NCI-H1105 (cell line): Measurements from ENCODE around the gene DERA.
A peak's percentile ranks its signal among the peaks of the same experiment; 100 is the strongest.
"Not testable (repeated sequence)": the region's sequence is repeated elsewhere in the genome, so short reads cannot be mapped to it uniquely, and the experiment has no call there.

Experiments
- DNase-seq: peaks from one replicate; lab custom pipeline; 2025; lab: John Stamatoyannopoulos, UW

The DERA gene

DNA sequence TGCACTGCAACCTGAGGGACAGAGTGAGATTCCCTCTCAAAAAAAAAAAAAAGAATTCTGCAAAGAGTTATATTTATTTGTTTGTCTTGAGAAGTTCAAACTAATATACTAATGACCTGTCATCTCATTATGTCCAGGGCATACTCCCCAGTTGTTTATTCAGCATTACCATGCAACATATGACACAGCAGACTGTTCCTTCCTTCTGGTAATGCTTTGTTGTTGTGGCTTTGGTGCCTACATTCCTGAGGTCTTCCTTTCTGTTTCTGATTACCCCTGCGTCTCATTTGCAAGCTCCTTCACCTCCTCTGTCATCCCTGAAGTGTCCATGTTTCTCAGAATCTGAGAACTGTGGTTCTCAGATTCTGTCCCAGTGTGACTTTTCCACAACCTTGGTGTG is 55.3 kb downstream of the DERA start:
- DNase-seq: no peak

DNA sequence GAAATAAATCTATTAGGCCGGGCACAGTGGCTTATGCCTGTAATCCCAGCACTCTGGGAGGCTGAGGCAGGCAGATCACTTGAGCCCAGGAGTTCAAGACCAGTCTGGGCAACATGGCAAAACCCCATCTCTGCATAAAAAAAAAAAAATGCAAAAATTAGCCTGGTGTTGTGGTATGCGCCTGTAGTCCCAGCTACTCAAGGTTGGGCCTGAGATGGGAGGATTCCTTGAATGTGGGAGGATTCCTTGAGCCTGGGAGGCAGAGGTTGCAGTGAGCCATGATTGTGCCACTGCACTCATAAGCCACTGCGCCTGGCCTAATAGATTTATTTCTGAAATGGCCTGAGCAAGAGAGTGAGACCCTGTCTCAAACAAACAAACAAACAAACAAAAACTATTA is 55.9 kb downstream of the DERA start:
- DNase-seq: not testable (repeated sequence)

DNA sequence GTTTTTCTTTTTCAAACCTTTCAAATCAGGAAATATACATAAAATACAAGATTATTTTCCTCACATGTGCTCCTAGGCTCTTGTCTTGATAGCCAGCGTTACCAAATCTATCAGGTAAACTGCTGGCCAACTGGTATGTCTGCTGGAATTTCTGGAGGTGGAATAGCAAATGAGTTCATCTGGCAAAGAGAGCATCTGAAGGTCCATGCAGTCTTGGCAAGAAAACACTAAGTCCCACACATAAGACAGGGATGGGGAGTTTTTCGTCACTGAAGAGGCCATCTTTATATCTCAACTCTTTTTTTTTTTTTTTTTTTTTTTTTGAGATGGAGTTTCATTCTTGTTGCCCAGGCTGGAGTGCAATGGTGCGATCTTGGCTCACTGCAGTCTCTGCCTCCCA is 60.1 kb downstream of the DERA start:
- DNase-seq: no peak

DNA sequence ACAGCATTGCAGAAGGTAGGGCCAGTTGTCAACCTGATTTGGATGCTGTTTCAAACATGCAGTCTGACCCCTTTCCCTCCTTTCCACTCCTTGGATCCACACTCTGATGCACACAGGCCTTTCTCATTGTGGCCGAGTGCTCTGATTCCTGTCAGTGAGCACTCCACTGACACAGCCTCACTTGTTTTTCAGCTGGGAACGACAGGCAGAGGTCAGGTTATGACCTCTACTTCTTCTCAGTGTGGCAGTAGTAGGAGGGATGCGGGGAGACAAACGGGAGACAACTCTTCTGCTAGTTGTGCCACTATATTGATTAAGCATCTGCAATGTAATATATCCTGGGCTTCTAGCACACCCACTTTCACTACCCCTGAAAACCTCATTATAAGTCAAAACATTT is 61.8 kb downstream of the DERA start:
- no peak for DNase-seq

DNA sequence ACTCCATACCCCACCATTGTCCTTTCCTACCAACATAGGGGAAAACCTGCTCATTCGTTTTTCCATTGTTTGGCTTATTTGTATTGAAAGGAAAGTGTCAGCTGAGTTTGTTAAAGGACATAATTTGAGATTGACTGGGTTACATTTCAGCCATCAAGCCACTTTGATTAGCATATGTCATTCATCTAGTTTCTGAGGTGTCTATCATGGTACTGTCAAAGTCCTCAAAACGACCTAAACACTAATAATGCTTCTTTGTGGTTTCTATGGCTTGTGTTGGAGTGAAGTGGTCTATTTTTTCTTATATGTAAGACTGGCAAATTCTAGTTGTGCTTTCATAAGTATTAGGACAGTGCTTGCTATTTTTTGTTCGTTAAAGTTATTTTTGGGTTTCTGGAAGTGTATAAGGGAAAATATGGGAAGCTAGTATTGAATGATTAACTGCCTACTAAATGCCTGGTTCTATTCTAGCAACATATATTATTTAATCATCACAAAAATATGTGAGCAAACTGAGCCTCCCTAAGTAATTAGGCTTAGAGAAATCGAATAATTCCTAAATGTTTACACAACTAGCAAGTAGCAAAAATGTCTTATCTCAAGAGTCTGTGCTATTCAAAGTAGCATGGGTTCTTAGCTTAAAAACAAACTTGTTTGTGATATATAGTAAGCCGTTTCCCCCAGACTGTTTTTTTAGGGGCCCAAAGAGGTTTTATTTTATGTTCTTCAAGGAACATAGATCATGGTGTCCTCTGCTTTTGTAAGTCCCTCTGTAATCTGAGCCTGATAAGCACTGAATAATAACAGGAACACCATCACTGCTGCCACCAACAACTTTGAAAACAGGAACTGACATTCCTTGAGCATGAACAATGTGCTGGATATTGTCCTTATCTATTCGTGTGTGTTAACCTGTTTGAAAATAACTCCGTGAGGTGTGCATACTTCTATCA is 67.1 kb downstream of the DERA start:
- DNase-seq: no peak

DNA sequence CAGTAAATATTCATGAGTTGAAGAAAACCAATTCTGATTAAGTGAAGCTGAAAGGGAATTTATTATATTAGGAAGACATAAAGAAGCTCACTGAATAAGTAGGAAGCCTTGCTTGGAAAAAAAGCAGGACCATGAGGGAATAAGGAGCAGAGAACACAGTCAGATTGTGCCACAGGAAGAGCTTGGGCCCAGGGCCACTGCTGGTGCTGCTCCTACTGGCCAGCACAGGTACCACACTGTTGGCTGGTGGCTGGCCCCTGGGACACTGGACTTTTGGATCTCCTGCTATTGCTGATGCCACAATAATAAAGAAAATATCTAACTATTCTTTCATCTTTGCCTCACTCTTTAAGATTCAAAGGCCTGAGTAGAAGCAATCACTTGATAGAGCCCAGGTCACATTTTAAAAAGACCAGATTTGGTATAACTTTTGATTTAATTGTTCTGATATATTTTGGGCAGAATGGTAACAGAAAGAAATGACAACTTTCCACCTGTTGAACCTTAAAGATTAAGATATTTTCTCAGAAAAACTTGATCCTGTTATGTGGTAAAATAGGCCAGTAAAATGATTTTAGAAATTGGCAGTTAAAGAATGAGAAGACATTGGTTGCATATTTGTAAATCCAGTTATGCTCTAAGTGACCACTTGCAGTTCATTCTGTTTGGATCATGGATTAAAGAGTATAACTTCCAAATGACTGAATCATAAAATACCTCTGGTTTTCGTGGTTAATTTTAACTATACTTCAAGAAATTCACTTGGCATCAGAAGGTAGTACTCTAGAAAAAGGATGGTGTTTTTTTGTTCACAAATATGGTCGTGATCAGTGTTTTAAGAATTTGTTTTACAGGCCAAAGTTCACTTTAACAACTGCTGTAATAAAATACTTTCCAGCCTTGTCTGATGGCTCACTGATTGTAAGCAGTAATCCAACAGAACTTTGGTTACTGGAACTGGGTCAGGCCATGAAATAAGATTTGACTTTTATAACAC is 68.3 kb downstream of the DERA start:
- DNase-seq: no peak

DNA sequence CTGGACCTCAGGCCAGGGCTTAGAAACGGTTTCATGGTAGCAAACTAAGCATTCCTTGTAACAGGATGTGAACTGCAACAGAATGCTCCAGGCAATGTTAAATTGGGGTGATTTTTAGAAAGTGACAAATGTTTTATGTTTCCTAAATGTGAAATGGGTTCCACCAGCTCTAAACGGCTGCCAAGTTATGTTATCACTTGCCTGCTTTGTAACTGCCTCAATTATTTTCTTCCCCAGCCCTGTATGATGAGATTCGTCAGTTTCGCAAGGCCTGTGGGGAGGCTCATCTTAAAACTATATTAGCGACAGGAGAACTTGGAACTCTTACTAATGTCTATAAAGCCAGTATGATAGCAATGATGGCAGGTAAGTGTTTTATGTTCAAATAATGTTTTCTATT is 70.9 kb downstream of the DERA start:
- no peak for DNase-seq

DNA sequence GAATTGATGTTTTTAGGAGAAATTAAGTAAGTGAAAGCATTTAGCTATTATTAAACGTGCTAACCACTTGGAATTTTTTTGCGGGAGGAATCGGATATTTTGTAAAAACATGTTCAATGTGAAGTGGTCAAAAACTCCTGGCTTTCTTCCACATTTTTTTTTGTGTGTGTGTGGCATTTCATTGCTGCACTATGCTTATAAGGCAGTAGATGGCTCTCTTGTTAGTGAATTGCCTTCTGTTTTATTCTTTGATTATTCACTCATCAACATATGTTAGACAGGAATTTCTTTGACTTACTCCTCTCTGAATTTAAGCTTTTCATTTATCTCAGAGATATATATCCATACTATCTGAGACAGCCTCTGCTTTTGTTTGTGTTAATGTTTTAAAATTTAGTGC is 71.3 kb downstream of the DERA start:
- DNase-seq: no peak

DNA sequence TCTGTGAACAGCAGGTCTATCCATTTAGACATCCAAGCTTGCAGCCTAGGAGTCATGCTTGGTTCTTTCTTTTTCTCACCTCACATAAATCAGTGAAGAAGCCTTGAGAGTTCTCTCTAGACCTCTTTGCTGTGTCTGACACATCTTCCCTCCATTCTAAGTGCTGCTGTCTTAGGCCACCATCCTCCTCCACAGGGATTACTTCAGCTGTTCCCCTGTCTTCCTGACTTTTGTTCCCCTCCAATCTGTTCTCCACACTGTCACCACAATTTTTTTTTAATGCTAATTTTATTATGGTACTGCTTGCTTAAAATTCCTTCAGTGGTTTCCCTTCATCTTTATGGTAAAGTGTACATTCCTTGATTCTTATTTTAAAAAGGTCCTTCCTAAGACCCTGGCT is 71.8 kb downstream of the DERA start:
- DNase-seq: no peak

DNA sequence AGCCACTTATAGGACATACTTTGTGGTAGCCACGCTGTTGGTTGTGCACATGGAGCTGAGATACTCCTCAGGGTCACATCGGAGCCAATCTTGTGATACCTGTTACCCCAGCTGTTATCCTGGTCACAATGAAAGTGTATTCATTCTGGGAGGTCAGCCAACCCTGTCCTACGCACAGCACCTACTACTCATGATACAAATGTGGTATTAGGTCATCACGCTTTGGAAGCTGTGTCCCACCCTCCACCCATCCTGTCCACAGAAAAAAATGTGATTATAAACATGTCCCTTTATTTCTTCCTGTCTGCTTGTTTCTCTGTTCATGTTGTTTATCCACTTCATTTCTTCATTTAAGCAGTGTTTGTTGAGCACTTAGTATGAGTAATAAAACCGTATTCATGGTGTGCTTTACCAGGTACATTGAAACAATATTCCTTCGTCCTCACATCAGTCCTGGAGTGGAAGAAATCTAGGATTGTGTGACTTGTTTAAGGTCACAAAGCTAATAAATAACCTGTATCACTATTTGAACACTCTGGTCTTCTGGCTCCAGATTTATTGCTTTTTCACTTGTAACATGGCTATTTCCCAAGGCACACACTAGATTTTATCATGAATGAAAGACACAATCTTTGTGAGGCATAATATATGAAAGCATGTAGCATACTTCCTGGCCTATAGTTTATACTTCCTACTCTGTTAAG is 73.1 kb downstream of the DERA start:
- DNase-seq: no peak

DNA sequence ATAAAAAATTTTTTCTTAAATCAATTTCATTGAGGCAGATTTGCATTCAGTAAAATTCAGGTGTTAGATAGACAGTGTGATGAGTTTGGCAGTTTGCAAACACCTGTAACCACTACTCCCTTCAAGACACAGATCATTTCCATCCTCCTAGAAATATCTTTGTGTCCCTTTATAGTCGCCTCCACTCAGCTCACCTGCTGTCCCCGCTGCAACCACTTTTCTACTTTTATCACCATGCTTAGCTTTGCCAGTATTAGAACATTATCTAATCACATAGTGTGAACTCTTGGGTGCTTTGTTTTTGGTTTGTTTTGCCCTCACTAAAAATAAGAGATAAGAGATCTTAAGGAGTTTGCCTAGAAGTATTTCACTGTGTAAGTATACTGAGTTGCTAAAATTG is 73.8 kb downstream of the DERA start:
- DNase-seq: no peak

DNA sequence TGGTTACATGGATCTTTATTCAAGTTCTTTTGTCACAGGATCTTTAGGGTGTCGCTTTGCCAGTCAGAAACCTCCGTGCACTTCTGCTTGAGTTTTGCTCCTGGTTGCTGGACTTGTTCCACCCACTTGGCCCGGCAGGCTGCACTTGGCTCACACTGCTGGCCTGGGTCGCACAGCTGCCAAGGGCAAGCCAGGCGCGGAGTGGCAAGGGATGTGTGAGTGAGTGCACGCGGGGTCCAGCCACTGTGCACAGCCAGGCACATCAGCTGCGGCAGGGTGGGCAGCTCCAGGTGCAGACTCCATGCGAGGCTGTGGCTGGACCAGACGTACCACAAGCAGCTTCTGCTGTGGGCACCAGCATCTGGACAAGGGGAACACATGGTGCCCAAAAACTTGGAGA is 76.6 kb downstream of the DERA start:
- DNase-seq: no peak

DNA sequence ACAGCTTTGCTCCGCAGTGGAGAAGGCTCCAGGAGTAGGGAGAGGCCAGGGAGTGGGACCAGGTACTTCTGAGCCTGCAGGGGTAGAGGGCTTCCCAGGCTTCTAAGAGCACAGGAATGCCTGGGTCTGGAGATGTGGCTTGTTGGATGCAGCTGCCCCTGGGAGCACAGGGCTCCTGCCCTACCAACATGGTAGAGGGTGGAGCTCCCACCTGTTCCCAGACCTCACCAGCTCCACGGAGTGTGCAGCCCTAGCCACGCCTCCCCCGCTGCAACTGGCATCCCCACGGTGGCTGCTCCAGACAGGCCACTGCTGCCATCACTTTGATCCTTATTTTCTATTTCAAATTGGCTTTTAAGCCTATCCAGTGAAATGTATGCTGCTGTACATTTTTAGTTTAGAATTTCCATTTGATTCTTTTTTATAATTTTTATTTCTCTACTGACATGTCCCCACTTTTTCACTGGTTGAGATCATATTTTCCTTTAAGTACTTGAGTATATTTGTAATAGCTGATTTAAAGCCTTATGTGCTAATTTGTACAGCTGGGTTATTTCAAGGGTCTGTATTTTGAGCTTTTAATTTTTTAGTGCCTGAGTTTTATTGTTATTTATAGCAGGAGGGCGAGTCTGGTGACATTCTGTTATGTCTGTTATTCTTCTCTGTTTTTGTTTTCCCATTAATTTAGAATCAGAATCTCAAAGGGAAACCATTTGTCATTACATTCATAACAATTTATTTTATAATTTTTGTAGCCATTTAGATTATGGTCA is 78.0 kb downstream of the DERA start:
- DNase-seq: no peak

DNA sequence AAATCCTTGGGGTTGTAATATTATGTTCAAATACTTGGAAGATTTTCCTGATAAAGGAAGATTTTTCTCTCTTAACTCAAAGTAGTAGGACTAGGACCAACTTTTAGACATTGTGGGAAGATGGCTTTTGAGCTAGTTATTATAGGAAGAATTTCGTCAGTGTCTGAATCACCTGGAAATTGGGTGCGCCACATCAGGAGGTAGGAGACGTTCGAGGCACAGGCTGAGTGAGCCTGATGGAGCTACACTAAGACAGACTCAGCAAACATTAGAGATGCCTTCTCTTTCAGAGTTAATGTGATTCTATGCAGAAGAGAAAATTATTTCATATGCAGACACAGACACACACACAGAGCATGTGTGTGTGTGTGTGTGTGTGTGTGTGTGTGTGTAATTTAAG is 84.7 kb downstream of the DERA start:
- no peak for DNase-seq

DNA sequence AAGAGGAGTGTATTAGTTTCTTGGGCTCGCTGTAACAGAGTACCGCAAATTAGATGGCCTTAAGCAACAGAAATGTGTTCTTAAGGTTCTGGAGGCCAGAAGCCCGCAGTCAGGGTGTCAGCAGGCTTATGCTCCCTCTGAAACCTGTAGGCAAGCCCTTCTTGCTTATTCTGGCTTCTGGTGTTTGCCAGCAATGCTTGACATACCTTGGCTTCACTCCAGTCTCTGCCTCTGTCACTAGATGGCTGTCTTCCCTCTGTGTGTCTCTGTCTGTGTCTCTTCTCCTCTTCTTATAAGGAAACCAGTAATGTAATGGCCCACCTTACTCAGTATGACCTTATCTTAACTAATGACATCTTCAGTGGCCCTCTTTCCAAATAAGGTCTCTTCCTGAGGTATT is 85.1 kb downstream of the DERA start:
- peak; percentile 13 for DNase-seq

DNA sequence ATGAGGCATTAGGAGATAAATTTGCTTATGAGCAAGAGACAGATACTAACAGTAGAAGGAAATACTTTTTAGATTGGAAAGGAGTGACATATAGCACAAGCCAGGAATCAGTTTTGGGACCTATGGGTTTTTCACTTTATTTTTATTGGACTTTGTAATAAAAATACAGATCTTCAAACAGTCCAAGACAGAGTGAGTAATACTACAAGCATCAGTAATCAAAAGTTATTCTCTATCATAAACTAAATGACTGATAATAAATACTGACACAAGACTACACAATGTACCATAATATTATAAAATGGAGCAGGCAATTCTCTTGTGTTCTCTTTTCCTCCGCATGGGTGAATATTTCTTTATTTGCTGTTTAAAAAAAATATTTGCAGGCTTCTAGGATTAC is 85.8 kb downstream of the DERA start:
- no peak for DNase-seq

DNA sequence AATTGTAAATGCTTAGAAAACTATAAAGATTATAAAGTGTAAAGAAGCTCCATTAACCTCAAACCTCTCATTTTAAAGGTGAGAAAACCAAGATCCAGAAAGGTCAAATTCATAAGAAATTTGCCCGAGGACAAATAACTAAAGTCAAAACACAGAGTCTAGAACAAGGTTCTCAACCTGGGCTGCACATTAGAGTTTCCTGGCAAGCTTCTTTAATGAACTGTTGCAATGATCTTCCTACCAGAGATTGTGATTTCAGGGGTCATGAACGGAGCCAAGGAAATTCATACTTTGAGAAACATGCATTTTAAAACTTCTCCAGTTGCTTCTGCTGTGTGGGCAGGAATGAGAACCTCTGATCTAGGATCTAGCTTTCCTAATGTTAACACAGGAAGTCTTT is 86.8 kb downstream of the DERA start:
- no peak for DNase-seq

DNA sequence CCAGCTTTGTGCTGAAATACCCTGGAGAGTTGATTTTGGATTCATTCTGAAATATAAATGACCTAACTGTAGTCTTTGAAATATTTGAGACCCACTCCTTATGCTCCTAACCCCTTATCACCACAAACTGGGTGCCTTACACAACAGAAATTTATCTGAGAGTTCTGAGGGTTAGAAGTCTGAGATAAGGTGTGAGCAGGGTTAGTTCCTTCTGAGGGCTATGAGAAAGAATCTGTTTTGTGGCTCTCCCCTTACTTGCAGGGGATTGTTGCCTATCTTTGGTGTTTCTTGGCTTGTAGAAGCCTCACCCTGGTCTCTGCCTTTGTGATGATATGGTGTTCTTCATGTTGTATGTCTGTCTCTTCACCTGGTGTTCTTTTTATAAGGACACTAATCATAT is 91.7 kb downstream of the DERA start:
- no peak for DNase-seq

DNA sequence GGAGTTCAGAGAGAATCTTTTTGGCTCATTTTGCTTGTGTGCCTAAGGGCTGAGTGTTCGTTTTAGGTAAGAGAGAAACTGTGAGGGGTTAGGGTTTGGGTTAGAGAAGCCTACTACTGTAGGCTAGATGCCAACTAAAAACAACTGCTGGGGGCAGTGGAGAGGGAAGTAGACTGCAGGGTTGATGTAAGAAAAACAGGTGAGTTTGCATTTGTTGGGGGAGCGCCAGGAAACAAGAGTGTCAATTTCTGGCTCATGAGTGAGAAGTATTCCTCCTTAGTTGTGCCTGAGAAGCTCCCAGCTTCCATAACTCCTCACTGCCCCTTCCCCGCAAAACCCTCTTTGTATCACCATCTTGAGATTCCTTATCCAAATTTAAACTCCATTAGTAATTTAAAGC is 92.3 kb downstream of the DERA start:
- DNase-seq: peak; percentile 19

DNA sequence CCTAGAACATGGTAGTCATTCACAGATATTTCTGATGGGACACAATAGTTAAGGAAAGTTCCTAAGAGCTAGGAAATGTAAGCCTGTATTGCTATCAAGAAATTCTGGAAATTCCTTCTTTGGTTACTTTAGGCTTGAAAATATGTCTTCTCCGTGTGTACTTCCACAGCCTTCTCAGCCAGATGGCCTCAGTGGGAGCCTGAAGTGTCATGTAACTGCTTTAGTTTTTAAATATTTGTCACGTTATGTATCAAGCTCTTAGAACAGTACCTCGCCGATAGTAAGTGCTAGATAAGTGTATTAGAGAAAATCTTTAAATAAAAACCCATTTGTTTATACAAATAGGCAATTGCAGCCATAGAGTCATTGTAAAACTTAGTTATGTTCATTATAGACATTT is 95.6 kb downstream of the DERA start:
- DNase-seq: no peak

DNA sequence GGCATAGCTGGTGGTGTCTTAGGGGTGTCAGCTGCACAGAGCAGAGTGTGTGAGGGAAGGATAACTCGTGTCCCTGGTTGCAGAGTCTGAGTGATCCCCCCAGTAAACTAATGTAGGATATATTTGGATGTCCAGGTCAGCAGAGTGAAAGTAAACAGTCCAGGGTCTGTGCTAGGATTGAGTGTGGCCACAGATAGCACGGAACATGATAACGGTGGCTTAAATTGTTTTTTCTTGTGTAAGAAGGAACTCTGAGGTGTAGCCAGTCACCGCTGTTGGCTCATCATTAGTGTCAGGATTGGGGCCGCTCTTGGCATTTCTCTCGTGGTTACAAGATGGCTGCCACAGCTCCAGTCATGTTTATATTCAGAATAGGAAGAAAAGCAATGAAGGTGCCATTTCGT is 97.3 kb downstream of the DERA start:
- DNase-seq: no peak

DNA sequence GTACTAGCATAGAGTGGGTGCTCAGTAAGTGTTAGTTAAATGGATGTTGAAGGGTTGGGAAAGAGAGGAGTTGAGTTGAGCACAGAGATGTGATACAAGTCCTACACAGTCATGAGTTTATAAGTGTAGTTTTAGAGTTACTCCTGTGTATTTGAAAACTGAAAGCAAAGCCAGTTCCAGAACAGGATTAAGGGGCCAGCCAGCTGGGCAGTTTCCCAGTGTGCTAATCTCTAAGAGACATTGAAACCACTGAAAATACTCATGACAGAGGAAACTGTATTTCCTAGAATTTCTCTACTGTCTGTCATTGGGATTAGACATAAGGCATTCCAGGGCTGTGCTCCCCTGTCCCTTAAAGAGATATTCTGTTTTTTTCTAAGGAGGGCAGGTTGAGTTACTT is 101.0 kb downstream of the DERA start:
- DNase-seq: no peak
